Measurements from ENCODE around the gene FARSA. TPM values are rescaled to one million over a fixed set of nuclear protein-coding genes. Genes with fewer than 3 reads are reported as not detected.

Gene FARSA
- total and polyA plus RNA-seq, 12 donors: 33.5 to 102 (median 52.1) TPM

DNA sequence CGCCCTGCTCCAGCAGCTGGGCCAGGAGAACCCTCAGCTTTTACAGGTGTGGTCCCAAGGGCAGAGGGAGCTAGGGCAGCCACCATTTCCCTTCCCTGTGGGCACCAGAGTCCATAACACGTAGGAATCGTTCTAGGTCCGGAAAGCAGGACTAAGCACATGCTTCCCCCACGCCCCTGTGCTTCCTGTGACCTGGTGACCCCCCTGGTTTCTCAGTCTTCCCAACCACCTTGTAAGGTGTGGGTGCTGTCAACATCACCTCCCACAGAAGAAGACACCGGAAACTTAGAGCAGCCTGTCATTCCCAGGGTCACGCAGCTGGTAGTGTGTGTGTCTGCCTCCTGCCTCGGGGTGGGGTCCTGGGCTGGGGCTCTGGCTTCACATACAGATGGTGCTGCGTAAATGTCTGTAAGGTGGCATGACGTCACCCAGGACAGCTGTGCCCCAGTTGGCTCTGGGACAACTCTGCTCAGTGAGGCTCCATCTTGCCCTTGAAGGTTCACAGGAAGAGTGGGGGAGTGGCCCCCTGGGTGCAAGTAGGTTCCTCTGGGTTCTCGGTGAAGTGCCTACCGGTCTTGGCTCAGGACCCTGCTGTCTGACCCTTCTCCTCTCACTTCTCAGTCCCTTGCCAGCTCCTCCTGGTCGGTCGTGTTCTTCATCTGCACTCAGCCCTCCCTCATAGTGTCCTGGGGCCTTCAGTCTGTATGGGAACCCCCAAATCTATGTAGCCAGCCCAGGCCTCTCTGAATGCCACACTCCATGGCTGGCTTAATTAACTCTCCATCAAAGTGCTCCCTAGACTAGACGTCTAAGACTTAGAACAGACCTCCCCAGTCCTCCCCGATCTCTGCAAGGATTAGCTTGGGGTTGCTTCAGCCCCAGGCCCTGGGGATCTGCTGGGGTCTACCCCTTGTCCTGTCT is 16.1 kb upstream of the FARSA start:
- Histone ChIP-seq H3K4me1 (replicated peaks in 1 of 2) (peaks cover 15 to 41% of the 10 kb centered on the region in 2 donors), H3K27ac (no peak overlapping the region)
- intact Hi-C loops (cut with DNase I): no loop called here

DNA sequence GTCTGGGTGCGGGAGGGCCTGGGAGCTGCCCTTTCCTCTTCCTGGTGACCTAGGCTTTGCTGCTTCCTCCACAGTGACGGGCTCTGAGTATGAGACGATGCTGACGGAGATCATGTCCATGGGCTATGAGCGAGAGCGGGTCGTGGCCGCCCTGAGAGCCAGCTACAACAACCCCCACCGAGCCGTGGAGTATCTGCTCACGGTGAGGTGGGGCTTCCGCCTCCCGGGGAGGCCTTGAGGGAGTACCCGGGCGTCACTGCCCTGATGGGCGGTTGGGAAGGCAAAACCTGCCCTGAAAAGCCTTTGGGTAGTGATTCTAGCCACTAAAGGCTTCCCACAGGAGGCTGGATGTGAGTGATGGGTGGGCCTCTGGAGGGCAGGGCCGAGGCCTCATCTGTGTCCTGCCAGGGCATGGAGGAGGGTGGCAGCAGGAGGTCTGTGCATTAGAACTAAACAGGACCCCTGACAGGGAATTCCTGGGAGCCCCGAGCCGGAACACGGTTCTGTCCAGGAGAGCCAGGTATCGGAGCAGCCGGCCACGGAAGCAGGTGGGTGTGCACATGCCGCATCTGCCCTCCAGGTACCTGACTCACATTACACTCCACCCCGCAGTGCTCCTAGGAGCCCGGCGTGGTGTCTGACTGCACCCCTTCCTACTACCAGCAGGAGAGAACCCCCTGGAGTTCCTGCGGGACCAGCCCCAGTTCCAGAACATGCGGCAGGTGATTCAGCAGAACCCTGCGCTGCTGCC is 15.3 kb upstream of the FARSA start:
- intact Hi-C loops (cut with DNase I): no loop called here

More for the DNA sequence above, 16.1 kb upstream of the FARSA start:
- 74 to 80% (median 75%) methylated on average over 8 to 16 of the region's 16 CpGs for WGBS, 4 donors
- no peak overlapping the region for H3K4me3 ChIP-seq
- H3K36me3 ChIP-seq (replicated peaks in 1 of 2): peaks cover 0 to 69% of the 10 kb centered on the region in 2 donors
- no peaks in the 10 kb centered on the region for H3K27me3 ChIP-seq
- DNase-seq: peak in 1 of 7 donors; percentile 35
- H3K9me3 ChIP-seq (replicated peaks in 1 of 3): no peaks in the 10 kb centered on the region
- TF ChIP-seq POLR2A (IDR thresholded peaks at IDR 0.05): no peak
- TF ChIP-seq, protein P1, sequence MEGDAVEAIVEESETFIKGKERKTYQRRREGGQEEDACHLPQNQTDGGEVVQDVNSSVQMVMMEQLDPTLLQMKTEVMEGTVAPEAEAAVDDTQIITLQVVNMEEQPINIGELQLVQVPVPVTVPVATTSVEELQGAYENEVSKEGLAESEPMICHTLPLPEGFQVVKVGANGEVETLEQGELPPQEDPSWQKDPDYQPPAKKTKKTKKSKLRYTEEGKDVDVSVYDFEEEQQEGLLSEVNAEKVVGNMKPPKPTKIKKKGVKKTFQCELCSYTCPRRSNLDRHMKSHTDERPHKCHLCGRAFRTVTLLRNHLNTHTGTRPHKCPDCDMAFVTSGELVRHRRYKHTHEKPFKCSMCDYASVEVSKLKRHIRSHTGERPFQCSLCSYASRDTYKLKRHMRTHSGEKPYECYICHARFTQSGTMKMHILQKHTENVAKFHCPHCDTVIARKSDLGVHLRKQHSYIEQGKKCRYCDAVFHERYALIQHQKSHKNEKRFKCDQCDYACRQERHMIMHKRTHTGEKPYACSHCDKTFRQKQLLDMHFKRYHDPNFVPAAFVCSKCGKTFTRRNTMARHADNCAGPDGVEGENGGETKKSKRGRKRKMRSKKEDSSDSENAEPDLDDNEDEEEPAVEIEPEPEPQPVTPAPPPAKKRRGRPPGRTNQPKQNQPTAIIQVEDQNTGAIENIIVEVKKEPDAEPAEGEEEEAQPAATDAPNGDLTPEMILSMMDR (IDR thresholded peaks at IDR 0.05): no peak

DNA sequence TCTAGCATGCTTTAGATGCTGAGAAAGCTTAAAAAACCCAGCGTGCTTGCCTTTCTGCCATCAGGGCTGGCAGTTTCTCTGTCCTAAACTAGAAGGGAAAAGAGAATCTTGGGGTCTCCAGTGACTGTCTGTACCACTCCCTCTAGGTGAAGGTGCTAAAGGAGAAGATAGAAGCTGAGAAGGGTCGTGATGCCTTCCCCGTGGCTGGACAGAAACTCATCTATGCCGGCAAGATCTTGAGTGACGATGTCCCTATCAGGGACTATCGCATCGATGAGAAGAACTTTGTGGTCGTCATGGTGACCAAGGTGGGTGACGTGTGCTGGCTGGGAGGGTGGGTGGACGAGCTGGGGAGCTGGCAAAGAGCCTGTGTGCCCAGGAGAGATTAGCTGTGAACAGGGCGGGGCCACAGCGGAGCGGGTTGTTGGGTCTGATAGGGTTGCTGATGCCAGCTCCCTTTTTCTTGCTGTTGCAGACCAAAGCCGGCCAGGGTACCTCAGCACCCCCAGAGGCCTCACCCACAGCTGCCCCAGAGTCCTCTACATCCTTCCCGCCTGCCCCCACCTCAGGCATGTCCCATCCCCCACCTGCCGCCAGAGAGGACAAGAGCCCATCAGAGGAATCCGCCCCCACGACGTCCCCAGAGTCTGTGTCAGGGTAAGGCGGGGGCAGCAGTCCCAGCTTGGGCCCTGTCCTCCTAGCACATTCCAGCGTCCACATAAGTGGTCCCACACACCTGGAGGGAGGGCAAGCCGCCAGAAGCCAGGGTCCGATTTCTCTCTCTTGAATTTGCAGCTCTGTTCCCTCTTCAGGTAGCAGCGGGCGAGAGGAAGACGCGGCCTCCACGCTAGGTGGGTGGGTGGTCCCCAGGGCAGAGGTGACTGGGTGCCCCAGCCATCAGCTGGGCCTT is 14.4 kb upstream of the FARSA start:
- H3K4me1 ChIP-seq (replicated peaks in 1 of 2): peaks cover 8 to 28% of the 10 kb centered on the region in 2 donors
- peak in 1 of 7 donors; percentile 51 for DNase-seq
- WGBS, 4 donors: 83 to 87% (median 86%) methylated on average over 21 to 28 of the region's 28 CpGs
- H3K4me3 ChIP-seq: no peak overlapping the region
- H3K36me3 ChIP-seq (replicated peaks in 1 of 2): peaks cover 0 to 70% of the 10 kb centered on the region in 2 donors
- H3K27me3 ChIP-seq: no peaks in the 10 kb centered on the region
- no peaks in the 10 kb centered on the region for H3K9me3 ChIP-seq (replicated peaks in 1 of 3)
- intact Hi-C loops (cut with DNase I): no loop called here
- no peak overlapping the region for H3K27ac ChIP-seq
- TF ChIP-seq, protein P1 (IDR thresholded peaks at IDR 0.05): no peak
- TF ChIP-seq POLR2A (IDR thresholded peaks at IDR 0.05): no peak

More for the DNA sequence above, 15.3 kb upstream of the FARSA start:
- H3K4me3 ChIP-seq: no peak overlapping the region
- no peak overlapping the region for H3K27ac ChIP-seq
- H3K4me1 ChIP-seq (replicated peaks in 1 of 2): peaks cover 15 to 32% of the 10 kb centered on the region in 2 donors
- DNase-seq: peak in 1 of 7 donors; percentile 36
- no peaks in the 10 kb centered on the region for H3K27me3 ChIP-seq
- TF ChIP-seq POLR2A (IDR thresholded peaks at IDR 0.05): no peak
- TF ChIP-seq, protein P1 (IDR thresholded peaks at IDR 0.05): no peak
- H3K36me3 ChIP-seq (replicated peaks in 1 of 2): peaks cover 0 to 68% of the 10 kb centered on the region in 2 donors
- H3K9me3 ChIP-seq (replicated peaks in 1 of 3): no peaks in the 10 kb centered on the region
- WGBS, 4 donors: 75 to 90% (median 86%) methylated on average over 8 to 30 of the region's 30 CpGs
